Measurements from ENCODE around the gene IMMP2L.
"Not testable (repeated sequence)": the region's sequence is repeated elsewhere in the genome, so short reads cannot be mapped to it uniquely, and the experiment has no call there.

The IMMP2L gene

GRCh38 chr7:111074748-111075146 is 487.5 kb downstream of the IMMP2L start:
- no peak for DNase-seq (ENCODE audit: low read depth)

GRCh38 chr7:111074071-111074747 is 488.1 kb downstream of the IMMP2L start:
- no peak for DNase-seq (ENCODE audit: low read depth)

- DNase-seq (ENCODE audit: low read depth), result not testable (repeated sequence)
These were observed 489.6 kb downstream of the IMMP2L start for GRCh38 chr7:111072658-111073057.

- DNase-seq (ENCODE audit: low read depth), result no peak
These were observed 490.7 kb downstream of the IMMP2L start for GRCh38 chr7:111071556-111071955.

GRCh38 chr7:111068618-111069017 is 493.7 kb downstream of the IMMP2L start:
- no peak for DNase-seq (ENCODE audit: low read depth)

GRCh38 chr7:111067682-111068081 is 494.6 kb downstream of the IMMP2L start:
- DNase-seq (ENCODE audit: low read depth), result no peak

- DNase-seq (ENCODE audit: low read depth), result no peak
These were observed 495.0 kb downstream of the IMMP2L start for GRCh38 chr7:111067251-111067650.

GRCh38 chr7:111063166-111063565 is 499.1 kb downstream of the IMMP2L start:
- DNase-seq (ENCODE audit: low read depth), result no peak

GRCh38 chr7:111059833-111060232 is 502.5 kb downstream of the IMMP2L start:
- no peak for DNase-seq (ENCODE audit: low read depth)

GRCh38 chr7:111057066-111057465 is 505.2 kb downstream of the IMMP2L start:
- no peak for DNase-seq (ENCODE audit: low read depth)

GRCh38 chr7:111056371-111056770 is 505.9 kb downstream of the IMMP2L start:
- no peak for DNase-seq (ENCODE audit: low read depth)

- DNase-seq (ENCODE audit: low read depth), result no peak
These were observed 509.3 kb downstream of the IMMP2L start for GRCh38 chr7:111053035-111053434.

- no peak for DNase-seq (ENCODE audit: low read depth)
These were observed 510.5 kb downstream of the IMMP2L start for GRCh38 chr7:111051832-111052231.

GRCh38 chr7:111050875-111051416 is 511.3 kb downstream of the IMMP2L start:
- DNase-seq (ENCODE audit: low read depth), result no peak

- DNase-seq (ENCODE audit: low read depth), result no peak
These were observed 512.2 kb downstream of the IMMP2L start for GRCh38 chr7:111049971-111050680.

GRCh38 chr7:111047595-111047994 is 514.7 kb downstream of the IMMP2L start:
- DNase-seq (ENCODE audit: low read depth), result no peak

- DNase-seq (ENCODE audit: low read depth), result no peak
These were observed 516.8 kb downstream of the IMMP2L start for GRCh38 chr7:111045449-111045848.

- no peak for DNase-seq (ENCODE audit: low read depth)
These were observed 518.7 kb downstream of the IMMP2L start for GRCh38 chr7:111043561-111043960.

GRCh38 chr7:111042842-111043241 is 519.5 kb downstream of the IMMP2L start:
- no peak for DNase-seq (ENCODE audit: low read depth)

GRCh38 chr7:111041577-111041976 is 520.7 kb downstream of the IMMP2L start:
- DNase-seq (ENCODE audit: low read depth), result no peak

GRCh38 chr7:111038185-111038584 is 524.1 kb downstream of the IMMP2L start:
- DNase-seq (ENCODE audit: low read depth), result no peak

- no peak for DNase-seq (ENCODE audit: low read depth)
These were observed 530.4 kb downstream of the IMMP2L start for GRCh38 chr7:111031916-111032315.

- DNase-seq (ENCODE audit: low read depth), result no peak
These were observed 532.0 kb downstream of the IMMP2L start for GRCh38 chr7:111030336-111030735.

All from stimulated activated CD8-positive, alpha-beta memory T cell treated with anti-CD3 and anti-CD28 coated beads, Interleukin-12 subunit alpha, Interleukin-12 subunit beta, amount 100 ng/mL, for 4 hours (primary cell).